HepG2 (cell line): ENCODE data around the gene GDPGP1. TPM values are rescaled to one million over a fixed set of nuclear protein-coding genes. Genes with fewer than 3 reads are reported as not detected.

Experiments used
- ELF3 ChIP-seq: IDR thresholded peaks from 2 replicates; pipeline ENCODE4 v1.6.1; 2016; ENCODE audit warnings: missing genetic modification reagents, missing compliant biosample characterization
- ELK4 ChIP-seq: sonication (generic); formaldehyde crosslinking; IDR thresholded peaks from 2 replicates; pipeline ENCODE4 v1.9.0; 2021; ENCODE audit warnings: missing genetic modification reagents, borderline replicate concordance
- GATAD1 ChIP-seq: IDR thresholded peaks from 2 replicates; pipeline ENCODE4 v1.6.1; 2016; ENCODE audit warnings: missing genetic modification reagents, missing compliant biosample characterization
- GZF1 ChIP-seq: sonication (generic); formaldehyde crosslinking; IDR thresholded peaks from 2 replicates; pipeline ENCODE4 v1.5.1; 2020; ENCODE audit warnings: mild to moderate bottlenecking, missing genetic modification reagents
- HOXA3 ChIP-seq: sonication (generic); formaldehyde crosslinking; IDR thresholded peaks from 2 replicates; pipeline ENCODE4 v1.5.0; 2020; ENCODE audit warnings: missing genetic modification reagents
- LCORL ChIP-seq, 2 experiments: fragments of 450-650 bp in 1 of 2; sonication (generic) in 1 of 2; formaldehyde crosslinking in 1 of 2; IDR thresholded peaks; 2 replicates each; pipeline versions ENCODE4 v1.5.0 to v1.6.1; 2017 to 2020; ENCODE audit warnings: antibody characterized with exemption in 1 of 2, missing genetic modification reagents in 1 of 2
- NFRKB ChIP-seq: fragments of 450-650 bp; IDR thresholded peaks from 2 replicates; pipeline ENCODE4 v1.6.1; 2017
- RARA ChIP-seq: IDR thresholded peaks from 2 replicates; pipeline ENCODE4 v1.6.1; 2016; ENCODE audit warnings: missing genetic modification reagents, missing compliant biosample characterization
- RCOR2 ChIP-seq: IDR thresholded peaks from 2 replicates; pipeline ENCODE4 v1.6.1; 2016; ENCODE audit warnings: missing biosample characterization, missing genetic modification reagents
- SALL1 ChIP-seq: sonication (generic); formaldehyde crosslinking; IDR thresholded peaks from 2 replicates; pipeline ENCODE4 v1.8.0; 2022; ENCODE audit warnings: mild to moderate bottlenecking, missing genetic modification reagents
- YY1 ChIP-seq: IDR thresholded peaks from 2 replicates; pipeline ENCODE4 v1.6.1; 2011; ENCODE audit warnings: low read length, low read depth, moderate library complexity, mild to moderate bottlenecking; ENCODE audit not compliant: insufficient read depth, insufficient replicate concordance
- ZBTB33 ChIP-seq: sonication (generic); formaldehyde crosslinking; IDR thresholded peaks from 2 replicates; pipeline ENCODE4 v1.4.0; 2020; ENCODE audit warnings: missing genetic modification reagents
- ZKSCAN1 ChIP-seq: fragments of 150-350 bp; IDR thresholded peaks from 2 replicates; pipeline ENCODE4 v1.6.1; 2014; ENCODE audit warnings: low read length
- ZNF12 ChIP-seq: sonication (generic); formaldehyde crosslinking; IDR thresholded peaks from 2 replicates; pipeline ENCODE4 v1.5.0; 2020; ENCODE audit warnings: missing genetic modification reagents
- ZNF280B ChIP-seq: sonication (generic); formaldehyde crosslinking; IDR thresholded peaks from 2 replicates; pipeline ENCODE4 v1.5.0; 2020; ENCODE audit warnings: missing genetic modification reagents, mild to moderate bottlenecking, borderline replicate concordance
- ZNF530 ChIP-seq: sonication (generic); formaldehyde crosslinking; IDR thresholded peaks from 2 replicates; pipeline ENCODE4 v1.5.0; 2020; ENCODE audit warnings: low read depth, mild to moderate bottlenecking, missing genetic modification reagents
- ZNF607 ChIP-seq: sonication (generic); formaldehyde crosslinking; IDR thresholded peaks from 2 replicates; pipeline ENCODE4 v1.5.1; 2020; ENCODE audit warnings: missing genetic modification reagents, mild to moderate bottlenecking, borderline replicate concordance
- ZNF670 ChIP-seq: sonication (generic); formaldehyde crosslinking; IDR thresholded peaks from 2 replicates; pipeline ENCODE4 v1.8.0; 2022; ENCODE audit warnings: mild to moderate bottlenecking, missing genetic modification reagents, borderline replicate concordance
- polyA plus RNA-seq, 8 experiments: library from polyadenylated mRNA; depleted of rRNA in 3 of 8; stranded (reverse) in 7 of 8; unstranded in 1 of 8; fragments of >200 nt; fragmentation: Illumina TruSeq in 4 of 8; extraction: Trizol in 4 of 8; gene quantifications; 2 replicates each; pipeline versions ENCODE4 v1.2.1 to v1.2.3, GENCODE V29; 2011 to 2016; ENCODE audit warnings: low read depth in 4 of 8, missing spikeins in 1 of 8, mixed read lengths in 1 of 8; ENCODE audit not compliant: insufficient read depth in 1 of 8
- total RNA-seq, 5 experiments: library from RNA; depleted of rRNA; stranded (reverse); fragments of >200 nt; fragmentation: Illumina TruSeq; extraction: Trizol; gene quantifications; 2 replicates each; pipeline ENCODE4 v1.2.3, GENCODE V29; 2016; ENCODE audit warnings: low read depth in 1 of 5
- TF ChIP-seq, protein P1 (sequence below): sonication (generic); formaldehyde crosslinking; IDR thresholded peaks from 2 replicates; pipeline ENCODE4 v1.4.0; 2020; ENCODE audit warnings: missing genetic modification reagents
- TF ChIP-seq, protein P2 (sequence below): sonication (generic); formaldehyde crosslinking; IDR thresholded peaks from 2 replicates; pipeline ENCODE4 v1.9.0; 2022; ENCODE audit warnings: low read depth, missing genetic modification reagents

GDPGP1 gene
- total and polyA plus RNA-seq, 2 of the 13 experiments (the other 11 are each of a cell fraction or from before 2014, with no cell fraction given), result 1.5 to 4.3 TPM

- no peak for TF ChIP-seq HOXA3 (CRISPR knock-in tag)
- TF ChIP-seq ZNF670 (CRISPR knock-in tag), result no peak
- no peak for TF ChIP-seq GZF1 (CRISPR knock-in tag)
- TF ChIP-seq ELF3 (CRISPR knock-in tag), result 0 out of 2 replicates have a peak, but pooled peaks have one; percentile 29
- no peak for TF ChIP-seq LCORL (IDR thresholded peaks at IDR 0.05)
- TF ChIP-seq LCORL (CRISPR knock-in tag; IDR thresholded peaks at IDR 0.05), result 0 out of 2 replicates have a peak, but pooled peaks have one; percentile 23
- TF ChIP-seq YY1, result peak; percentile 25
- TF ChIP-seq ELK4 (CRISPR knock-in tag), result no peak
- TF ChIP-seq ZNF280B (CRISPR knock-in tag), result no peak
- 0 out of 2 replicates have a peak, but pooled peaks have one; percentile 19 for TF ChIP-seq GATAD1 (CRISPR knock-in tag)
- TF ChIP-seq RARA (CRISPR knock-in tag), result 0 out of 2 replicates have a peak, but pooled peaks have one; percentile 32
- peak; percentile 86 for TF ChIP-seq ZBTB33 (CRISPR knock-in tag)
- peak; percentile 36; the same call in 1 of the 2 replicates for TF ChIP-seq SALL1 (CRISPR knock-in tag)
- TF ChIP-seq, protein P1, sequence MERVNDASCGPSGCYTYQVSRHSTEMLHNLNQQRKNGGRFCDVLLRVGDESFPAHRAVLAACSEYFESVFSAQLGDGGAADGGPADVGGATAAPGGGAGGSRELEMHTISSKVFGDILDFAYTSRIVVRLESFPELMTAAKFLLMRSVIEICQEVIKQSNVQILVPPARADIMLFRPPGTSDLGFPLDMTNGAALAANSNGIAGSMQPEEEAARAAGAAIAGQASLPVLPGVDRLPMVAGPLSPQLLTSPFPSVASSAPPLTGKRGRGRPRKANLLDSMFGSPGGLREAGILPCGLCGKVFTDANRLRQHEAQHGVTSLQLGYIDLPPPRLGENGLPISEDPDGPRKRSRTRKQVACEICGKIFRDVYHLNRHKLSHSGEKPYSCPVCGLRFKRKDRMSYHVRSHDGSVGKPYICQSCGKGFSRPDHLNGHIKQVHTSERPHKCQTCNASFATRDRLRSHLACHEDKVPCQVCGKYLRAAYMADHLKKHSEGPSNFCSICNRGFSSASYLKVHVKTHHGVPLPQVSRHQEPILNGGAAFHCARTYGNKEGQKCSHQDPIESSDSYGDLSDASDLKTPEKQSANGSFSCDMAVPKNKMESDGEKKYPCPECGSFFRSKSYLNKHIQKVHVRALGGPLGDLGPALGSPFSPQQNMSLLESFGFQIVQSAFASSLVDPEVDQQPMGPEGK (CRISPR knock-in tag), result peak; percentile 53; the same call in 1 of the 2 replicates
- TF ChIP-seq, protein P2, sequence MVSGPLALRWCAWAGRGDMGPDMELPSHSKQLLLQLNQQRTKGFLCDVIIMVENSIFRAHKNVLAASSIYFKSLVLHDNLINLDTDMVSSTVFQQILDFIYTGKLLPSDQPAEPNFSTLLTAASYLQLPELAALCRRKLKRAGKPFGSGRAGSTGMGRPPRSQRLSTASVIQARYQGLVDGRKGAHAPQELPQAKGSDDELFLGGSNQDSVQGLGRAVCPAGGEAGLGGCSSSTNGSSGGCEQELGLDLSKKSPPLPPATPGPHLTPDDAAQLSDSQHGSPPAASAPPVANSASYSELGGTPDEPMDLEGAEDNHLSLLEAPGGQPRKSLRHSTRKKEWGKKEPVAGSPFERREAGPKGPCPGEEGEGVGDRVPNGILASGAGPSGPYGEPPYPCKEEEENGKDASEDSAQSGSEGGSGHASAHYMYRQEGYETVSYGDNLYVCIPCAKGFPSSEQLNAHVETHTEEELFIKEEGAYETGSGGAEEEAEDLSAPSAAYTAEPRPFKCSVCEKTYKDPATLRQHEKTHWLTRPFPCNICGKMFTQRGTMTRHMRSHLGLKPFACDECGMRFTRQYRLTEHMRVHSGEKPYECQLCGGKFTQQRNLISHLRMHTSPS (CRISPR knock-in tag), result 0 out of 2 replicates have a peak, but pooled peaks have one; percentile 50
- no peak for TF ChIP-seq ZKSCAN1
- no peak for TF ChIP-seq ZNF530 (CRISPR knock-in tag)
- TF ChIP-seq RCOR2 (CRISPR knock-in tag), result no peak
- TF ChIP-seq ZNF12, result no peak
- no peak for TF ChIP-seq NFRKB
- TF ChIP-seq ZNF607 (CRISPR knock-in tag), result no peak
Measured at GRCh38 chr15:90221246-90221900, 12.6 kb upstream of the GDPGP1 start (continued).
